22Rv1 (cell line): ENCODE results near the gene APPL2.

Experiments used
- ZFX ChIP-seq: fragments of 450-650 bp; IDR thresholded peaks from 2 replicates; pipeline ENCODE4 v1.6.1; 2017; ENCODE audit warnings: antibody characterized with exemption, borderline replicate concordance
- TF ChIP-seq, protein P1 (sequence below): fragments of 450-650 bp; IDR thresholded peaks from 2 replicates; pipeline ENCODE4 v1.5.1; 2017; ENCODE audit warnings: mild to moderate bottlenecking

DNA sequence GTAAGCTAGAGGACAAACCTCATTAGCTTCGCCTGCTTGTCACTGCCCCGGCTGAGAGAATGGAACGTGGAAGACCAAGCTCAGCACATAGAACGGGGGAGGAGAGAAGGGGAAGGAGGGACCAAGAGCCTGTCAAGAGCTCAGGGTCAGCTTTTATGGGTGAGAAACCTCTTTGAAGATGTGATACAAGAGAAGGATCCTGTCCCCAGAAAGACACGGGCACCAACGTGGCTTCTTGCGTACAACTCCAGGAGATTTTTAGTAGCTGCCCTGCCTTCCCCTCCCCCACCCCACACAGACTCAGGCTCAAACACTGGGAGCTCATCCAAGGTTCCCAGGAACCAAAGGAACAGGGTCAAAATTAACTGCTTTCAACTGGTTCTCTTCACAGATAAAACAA, 34.7 kb downstream of the APPL2 start:
- TF ChIP-seq, protein P1, sequence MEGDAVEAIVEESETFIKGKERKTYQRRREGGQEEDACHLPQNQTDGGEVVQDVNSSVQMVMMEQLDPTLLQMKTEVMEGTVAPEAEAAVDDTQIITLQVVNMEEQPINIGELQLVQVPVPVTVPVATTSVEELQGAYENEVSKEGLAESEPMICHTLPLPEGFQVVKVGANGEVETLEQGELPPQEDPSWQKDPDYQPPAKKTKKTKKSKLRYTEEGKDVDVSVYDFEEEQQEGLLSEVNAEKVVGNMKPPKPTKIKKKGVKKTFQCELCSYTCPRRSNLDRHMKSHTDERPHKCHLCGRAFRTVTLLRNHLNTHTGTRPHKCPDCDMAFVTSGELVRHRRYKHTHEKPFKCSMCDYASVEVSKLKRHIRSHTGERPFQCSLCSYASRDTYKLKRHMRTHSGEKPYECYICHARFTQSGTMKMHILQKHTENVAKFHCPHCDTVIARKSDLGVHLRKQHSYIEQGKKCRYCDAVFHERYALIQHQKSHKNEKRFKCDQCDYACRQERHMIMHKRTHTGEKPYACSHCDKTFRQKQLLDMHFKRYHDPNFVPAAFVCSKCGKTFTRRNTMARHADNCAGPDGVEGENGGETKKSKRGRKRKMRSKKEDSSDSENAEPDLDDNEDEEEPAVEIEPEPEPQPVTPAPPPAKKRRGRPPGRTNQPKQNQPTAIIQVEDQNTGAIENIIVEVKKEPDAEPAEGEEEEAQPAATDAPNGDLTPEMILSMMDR = no peak
- TF ChIP-seq ZFX = no peak
